ENCODE measurements around the gene CFAP54.
A peak's percentile ranks its signal among the peaks of the same experiment; 100 is the strongest.
"Not testable (repeated sequence)": the region's sequence is repeated elsewhere in the genome, so short reads cannot be mapped to it uniquely, and the experiment has no call there.

The CFAP54 gene

DNA sequence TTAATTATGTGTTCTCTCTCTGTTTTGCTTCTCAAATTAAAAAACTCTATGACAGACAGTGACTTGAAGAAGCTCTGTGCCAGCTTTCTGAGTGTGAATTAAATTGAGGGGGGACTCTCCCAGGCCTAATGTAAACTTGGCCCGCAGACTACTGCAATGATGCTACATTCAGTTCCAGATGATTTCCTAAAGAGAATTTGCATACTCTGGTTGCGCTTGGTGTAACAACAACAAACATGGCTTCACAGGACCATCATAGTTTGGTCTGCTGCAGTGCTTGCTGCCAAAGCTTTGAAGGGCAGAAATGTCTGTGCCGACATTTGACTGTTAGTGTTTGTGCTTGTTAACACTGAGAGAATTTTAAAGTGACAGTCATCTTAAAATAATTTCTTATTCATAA is 25.0 kb downstream of the CFAP54 start:
- DNase-seq, result no peak

DNA sequence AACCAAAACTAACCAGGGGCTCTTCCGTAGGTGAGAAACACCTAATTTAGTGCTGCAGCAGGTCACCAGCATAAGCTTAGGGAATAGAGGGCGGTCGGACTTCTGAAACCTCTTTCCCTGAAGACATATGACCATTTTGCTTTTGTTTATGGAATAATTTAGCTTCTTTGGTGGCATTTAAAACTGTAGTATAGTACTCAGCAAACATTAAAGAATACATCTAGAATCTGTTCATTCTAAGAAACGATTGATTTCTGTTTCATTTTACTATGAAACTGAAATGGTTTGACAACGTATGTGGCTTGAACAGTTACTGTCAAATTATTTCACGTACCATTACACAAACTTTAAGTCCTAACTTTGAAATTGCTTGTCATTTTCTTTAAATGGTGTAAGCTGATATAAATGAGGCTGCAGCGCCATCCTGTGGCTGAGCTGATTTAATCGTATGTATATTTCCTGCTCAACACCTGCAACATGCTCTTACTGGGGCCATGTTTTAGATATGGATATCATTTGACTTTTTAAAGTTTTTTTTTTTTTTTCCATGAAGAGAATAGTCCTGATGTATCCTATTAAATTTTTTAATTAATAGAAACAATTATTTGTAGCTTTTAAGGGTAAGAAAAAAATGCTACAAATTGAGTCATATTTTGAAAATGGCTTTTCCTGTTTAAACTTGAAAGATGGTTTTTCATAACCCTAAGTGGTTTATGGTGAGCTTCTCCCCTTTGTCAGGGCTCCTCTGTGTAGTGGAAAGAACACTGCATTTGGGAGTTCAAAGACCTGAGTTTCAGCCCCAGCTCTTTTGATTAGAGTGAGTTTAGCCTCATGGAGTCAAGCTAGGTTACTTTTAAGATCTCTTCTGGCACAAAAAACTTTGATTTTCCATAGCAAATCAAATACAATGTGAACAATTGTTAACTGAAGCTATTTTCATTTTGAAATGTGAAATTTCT is 27.4 kb downstream of the CFAP54 start:
- DNase-seq, result peak; percentile 88

DNA sequence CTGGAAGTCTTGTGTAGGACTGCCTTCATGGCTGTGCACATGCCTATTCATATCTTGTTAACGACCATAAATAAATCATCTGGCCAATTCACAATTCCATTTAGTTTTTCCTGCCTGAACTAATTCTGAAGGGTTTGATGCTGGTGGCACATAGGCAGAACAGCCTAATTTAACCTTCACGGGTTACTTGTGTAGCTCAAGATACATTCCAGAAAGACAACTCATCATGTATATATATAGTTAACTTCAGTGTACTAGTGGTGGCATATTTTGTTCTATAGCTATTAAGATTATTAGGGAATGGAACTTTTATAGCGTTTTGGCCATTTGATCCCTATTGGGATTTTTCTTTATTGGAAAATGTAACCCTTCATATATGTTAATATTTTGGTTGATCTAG is 31.4 kb downstream of the CFAP54 start:
- DNase-seq, result no peak

DNA sequence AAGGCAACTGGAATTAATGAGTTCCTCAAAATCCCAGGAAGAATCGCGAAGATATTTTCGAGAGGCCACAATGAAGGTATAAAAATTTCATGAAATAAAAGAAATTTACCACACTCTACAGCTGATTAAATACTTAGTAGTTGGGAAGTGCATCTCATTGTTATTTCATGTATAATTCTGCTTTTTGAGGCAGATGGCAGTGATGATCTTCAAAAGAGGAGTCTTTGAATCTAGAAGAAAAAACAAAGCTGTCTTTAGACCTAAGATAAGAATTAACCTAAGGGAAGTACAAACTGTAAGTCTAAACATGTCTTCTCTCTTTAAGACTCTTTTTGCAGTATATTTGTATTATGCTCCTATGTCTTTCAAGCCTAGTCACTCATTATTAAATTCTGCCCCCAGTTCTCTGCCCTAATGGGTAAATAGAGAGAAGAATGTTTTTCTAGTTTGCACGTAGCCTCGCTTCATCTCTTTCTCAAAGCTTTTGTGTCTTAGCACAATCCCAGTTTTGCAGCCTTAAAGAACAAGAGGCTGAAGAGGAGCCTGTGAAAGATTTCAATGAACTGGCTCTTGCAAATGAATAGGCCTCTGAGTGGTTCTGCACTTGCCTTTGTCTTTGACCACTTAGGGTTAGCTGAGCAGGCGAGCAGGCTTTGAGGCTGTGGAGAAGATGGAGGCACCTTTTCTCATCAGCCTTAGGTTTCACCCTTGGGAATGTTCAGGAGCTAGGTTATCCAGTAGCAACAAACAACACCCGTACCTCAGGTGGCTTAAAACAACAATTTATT is 32.7 kb downstream of the CFAP54 start:
- no peak for DNase-seq

DNA sequence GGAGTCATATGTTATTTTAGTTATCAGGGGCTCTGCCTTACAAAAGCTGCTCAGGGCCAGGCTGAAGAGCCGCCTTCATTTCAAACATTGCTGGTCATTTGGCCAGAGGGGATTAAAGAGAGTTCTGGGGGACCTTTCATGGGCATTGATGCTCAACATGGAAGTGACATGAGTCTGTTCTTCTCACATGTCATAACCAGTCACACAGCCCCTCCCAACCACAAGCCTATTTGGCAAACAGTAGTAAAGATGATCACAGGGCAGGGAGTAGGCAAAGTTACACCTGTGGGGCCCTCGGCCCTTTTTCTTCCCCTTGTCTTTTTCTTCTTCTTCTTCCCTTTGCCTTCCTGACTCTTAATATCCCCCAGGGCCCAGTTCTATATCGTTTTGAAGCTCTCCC is 33.3 kb downstream of the CFAP54 start:
- no peak for DNase-seq

DNA sequence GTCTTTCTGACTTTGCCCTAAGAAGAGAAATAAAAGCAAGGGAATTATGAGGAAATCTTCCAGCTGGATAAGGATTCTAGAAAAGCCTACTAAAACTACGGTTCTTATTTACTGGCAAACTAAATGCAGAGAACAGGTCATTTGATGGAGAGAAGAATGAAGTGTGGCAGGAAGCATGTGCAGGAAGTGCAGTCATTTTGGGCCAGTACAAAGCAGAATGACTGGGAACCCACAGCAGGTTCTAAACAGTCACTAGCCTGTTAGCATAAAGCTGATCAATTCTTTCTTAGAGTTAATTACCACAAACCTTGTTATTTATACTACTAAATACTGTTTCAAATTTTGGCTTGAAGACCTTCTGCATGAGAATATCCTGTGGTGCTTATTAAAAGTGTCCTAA is 36.7 kb downstream of the CFAP54 start:
- DNase-seq, result no peak

DNA sequence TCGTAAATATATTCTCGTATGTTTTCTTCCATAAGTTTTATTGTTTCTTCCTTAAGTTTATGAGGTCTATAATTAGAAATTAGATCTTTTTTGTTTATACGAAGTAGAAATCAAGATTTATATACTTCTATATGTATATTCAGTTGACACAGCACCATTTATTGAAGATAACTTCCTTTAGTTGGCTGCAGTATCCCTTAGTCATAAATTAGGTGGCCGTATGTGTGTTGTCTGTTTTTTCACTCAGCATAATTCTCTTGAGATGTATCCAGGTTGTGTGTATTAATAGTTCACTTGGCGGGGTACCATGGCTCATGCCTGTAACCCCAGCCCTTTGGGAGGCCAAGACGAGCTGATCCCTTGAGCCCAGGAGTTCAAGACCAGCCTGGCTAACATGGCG is 40.5 kb downstream of the CFAP54 start:
- DNase-seq, result no peak

DNA sequence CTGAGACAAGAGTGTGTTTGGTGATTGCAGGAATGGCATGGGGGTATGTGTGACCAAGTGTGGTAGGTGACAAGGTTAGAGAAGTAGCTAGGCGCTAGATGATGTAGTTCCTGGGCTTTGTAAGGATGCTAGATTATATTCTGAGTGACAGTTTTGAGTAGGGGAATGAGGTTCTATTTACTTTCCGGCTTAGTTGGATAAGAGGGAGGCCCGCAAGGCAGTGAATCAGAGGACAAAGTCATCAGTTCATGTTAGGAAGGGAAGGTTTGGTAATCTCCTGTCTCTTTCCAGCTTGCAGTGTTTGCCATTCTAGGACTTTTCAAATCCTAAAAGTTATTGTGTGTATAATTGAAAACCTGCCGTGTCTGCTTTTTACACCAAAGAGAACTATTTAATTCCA is 45.0 kb downstream of the CFAP54 start:
- no peak for DNase-seq

DNA sequence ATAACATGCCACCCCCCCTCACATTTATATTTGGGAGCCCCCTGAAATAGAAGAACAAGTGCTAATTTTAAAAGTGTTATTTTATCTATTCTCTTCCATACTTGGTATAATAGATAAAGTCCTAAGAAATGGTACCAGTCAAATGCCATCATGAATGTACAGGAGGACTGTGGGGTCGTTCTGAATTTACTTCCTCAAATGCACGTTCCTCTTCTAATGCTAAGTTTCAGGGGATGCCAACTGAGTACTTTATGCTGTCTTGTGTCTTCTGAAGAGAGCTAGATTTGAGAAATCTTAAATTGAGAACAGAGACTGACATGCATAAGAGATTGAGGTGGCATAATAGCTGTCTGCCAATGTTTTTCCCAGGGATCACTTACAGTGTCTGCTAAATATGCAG is 59.0 kb downstream of the CFAP54 start:
- no peak for DNase-seq

DNA sequence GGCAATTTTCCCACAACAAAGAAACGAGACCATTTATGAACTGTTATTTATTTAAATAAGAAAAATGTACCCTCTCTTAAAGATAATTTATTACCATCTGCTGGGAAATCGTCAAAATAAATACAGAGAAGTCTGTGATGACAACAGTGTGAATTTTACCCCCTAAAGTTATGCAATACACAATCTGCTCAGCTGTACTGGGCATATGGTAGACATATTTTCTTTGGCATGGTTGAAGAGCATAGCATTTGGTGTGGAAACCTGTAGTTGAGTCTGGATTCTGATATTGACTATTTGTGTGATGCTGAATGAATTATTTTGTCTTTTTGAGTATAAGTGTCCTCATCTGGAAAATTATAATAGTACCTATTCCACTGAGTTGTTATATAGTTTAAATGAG is 60.0 kb downstream of the CFAP54 start:
- DNase-seq, result no peak

DNA sequence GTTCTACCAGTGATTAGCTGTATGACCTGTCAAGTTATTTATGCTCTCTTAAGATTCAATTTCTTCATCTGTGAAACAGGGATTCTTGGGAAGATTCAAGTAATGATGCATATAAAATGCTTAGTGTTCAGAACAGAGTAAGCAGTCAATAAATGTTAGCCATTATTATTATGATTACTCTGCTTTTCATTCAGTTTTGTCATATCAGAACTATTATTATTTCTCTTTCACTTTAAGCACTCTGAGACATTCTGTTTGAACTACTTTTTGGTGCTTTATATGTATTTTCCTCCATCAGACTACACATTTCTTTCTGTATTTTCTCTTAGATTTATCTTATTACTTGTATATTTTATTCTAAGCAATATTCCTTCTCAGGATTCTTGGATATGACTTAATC is 81.2 kb downstream of the CFAP54 start:
- DNase-seq, result no peak

DNA sequence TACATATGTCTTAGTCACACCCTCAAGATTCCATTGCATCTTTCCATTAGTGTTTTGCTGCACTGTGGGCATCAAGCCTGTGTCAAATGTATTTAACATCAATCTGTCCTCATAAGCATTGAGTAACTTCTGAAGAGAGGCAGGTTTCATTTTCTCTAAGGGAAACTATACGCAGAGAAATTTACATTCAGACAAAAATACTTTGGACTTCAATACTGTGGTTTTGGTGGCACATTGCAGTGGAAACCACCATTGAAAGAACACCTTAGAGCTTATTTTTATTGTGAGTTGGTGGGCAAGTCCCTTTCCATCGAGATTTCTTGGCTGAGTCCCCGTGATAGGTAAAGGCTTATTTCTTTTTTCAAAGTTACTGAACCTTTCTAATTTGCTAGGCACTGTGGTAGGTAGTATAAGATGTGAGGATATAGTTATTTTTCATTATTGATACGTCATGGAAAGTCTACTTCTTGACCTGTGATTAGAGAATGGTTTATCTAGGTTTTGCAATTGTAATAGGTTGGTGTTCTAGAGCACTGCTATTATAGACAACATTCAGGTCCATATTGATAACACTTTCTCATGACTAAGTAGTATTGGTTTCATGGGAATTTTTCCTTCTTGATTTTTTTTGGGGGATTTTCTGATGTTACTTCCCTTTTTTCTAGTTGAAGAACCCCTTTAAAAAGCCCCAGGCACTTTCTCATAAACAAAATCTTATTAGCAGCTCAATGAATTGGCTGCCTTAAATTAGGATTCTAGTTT is 81.9 kb downstream of the CFAP54 start:
- DNase-seq, result no peak

DNA sequence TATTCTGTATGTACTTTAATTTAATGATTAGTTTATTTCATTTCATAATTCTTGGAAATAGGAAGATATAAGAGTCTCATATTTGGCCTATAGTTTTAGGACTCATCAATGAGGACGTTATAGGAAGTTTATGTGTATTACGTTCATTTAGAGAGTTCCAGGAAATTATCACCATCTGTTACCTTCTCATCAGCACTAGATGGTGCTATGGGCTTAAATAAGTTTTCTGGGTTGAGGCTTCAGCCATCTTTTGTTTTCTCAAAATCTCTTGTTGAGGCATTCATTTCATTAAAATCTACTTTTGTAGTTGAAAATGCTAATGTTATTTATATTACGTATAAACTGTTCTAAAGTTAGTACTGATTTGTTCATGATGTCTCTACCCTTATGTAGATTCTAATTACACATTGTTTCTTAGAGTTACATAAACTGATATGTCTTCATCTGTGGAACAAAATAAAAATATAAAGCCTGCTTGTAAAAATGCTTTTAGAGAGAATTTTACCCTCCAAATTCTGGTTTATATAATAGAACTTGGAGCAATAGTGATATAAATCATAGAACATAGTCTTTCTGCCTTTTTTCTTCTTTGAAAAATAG is 89.2 kb downstream of the CFAP54 start:
- DNase-seq, result no peak

DNA sequence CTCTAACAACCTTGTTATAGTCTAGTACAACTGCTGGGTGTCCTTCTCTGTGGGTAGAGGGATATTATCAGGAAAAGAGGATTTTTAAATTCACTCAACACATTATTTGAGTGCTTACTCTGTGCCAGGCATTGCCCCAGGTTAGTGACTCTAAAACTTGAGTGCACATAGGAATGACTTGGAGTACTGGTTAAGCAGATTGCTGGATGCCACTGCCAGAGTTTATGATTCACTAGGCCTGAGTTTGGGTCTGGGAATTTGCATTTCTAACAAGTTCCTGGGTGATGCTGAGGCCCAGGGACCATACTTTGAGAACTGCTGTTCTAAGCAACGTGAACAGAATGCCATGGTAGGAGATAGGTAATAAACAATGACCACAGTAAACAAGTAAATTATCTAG is 96.6 kb downstream of the CFAP54 start:
- no peak for DNase-seq

DNA sequence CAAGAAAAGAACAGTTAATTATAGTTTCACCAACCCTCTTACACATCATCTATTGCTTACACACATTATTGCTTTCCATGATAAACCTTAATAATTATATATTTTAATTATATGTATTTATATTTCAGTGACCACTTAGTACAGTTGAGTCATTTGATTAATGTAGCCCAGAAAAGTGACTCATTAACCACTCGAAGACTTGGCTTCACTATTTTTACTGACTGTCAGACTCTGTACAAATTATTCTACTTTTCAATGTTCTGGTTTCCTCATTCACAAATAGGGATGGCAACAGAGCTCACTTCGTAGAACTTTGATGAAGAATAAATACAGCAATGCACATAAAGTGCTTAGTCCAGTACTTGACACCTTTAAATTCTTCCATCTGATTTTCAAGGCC is 98.3 kb downstream of the CFAP54 start:
- no peak for DNase-seq

DNA sequence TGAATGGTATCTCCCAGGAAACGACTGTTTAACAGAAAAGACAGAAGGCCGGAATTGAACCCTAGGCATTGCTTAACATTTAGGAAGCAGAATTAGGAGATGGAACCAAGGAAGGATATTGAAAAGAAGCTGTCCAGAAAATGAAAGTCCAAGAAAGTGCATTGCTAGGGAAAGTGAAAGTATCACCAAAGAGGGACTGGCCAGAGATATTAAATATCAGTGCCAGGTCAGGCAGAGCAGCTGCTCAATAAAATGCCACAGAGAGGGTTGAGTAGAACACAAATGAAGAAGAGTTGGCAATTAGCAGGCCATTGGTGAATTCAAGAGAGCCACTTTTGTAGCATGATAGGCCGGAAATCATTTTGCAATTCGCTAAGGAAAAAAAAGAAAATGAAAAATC is 101.6 kb downstream of the CFAP54 start:
- no peak for DNase-seq

DNA sequence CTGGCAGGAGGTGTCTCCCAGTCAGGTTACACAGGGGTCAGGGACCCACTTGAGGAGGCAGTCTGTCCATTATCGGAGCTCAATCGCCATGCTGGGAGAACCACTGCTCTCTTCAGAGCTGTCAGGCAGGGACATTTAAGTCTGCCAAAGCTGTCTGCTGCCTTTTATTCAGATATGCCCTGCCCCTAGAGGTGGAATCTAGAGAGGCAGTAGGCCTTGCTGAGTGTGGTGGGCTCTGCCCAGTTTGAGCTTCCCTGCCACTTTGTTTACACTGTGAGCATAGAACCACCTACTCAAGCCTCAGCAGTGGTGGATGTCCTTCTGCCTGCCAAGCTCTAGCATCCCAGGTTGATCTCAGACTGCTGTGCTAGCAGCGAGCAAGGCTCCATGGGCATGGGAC is 115.0 kb downstream of the CFAP54 start:
- not testable (repeated sequence) for DNase-seq

DNA sequence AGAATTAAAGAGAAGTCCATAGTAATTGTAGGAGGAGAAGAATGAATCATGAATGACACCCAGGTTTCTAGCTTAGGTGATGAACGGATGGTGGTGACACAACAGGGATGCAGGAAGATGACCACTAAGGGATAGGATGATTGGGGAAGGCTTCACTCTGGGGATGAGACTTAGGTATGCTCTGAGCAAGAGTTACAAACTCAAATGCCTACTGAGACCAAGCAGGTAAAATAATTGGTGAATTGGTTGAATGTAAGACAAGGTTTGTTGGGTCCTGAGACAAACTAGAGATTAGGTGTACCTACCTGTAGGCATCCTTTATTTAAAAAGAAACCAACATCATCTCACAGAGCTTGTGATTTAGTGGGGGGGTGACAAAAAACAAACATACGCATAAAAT is 116.3 kb downstream of the CFAP54 start:
- DNase-seq, result no peak

DNA sequence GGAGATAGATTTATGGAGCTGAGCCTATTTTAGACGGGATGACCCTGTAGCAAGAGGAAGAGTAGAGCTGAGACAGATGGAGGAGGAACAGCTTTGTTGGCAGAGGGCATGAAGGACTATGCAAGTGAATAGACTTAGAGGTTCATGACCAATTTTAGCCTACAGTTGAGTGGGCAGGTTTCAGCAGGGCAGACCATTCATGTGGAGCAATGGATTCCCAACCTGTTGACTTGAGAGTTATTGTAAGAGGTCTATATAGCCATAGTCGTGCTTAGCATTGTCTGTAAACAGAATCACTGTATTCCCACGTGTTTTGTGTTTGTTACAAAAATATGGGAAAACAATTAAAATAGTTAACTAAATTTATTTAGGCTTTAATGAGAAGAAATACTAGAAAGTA is 116.8 kb downstream of the CFAP54 start:
- no peak for DNase-seq

DNA sequence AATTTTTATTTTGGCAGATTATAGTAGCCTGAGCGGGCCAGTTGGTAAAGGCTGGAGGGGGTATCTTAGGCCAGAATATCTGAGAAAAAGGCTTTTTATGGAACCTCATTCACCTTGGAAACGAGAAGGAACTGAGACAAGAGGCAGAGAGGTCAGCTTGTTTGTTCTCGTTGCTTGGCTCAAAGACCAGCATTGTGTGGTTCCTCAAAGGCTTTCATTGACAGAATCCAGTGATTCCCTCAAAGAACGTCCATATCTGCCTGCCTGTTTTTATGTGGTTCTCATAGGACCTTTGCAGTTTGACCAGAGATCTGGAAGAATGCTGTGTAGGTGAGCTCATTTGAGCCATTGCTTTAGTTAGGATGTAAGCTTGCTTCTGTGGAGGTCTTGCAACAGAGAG is 117.3 kb downstream of the CFAP54 start:
- DNase-seq, result no peak

DNA sequence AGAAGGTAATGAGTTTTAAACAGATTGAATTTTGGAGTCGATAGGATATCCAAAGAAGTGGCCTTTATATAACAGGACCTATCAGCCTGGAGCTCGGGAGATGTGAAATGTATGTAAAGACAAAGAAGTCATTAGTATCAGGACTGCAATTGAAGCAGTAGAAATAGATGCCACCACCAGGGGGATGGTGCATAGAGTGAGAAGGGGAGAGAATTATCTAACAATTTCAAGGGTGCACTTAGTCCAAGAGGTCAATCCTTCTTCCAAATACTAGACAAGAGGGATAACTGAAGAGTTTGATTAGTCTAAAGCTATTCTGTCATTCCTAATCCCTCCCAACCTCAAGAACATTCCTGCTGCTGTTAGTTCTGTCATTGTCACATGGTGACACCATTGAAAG is 127.8 kb downstream of the CFAP54 start:
- no peak for DNase-seq

DNA sequence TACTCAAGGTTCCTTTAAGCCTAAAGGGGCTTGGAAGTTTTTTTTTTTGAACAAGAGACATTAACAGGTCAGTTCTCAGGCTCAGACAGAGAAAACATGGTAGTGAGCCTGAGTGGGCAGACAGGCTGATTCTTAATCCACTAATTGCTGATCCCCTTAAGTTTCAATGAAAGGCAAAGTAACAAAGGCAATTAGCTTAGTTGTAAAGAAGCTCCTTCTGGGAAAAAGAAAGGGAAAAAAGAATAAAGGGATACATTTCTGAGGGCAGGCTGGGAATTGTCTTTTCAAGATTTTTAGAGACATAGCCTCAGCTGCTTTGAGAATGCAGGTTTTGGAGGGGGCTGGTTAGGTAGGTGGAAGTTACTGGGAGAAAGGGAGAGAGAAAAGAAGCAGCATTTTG is 133.8 kb downstream of the CFAP54 start:
- no peak for DNase-seq

DNA sequence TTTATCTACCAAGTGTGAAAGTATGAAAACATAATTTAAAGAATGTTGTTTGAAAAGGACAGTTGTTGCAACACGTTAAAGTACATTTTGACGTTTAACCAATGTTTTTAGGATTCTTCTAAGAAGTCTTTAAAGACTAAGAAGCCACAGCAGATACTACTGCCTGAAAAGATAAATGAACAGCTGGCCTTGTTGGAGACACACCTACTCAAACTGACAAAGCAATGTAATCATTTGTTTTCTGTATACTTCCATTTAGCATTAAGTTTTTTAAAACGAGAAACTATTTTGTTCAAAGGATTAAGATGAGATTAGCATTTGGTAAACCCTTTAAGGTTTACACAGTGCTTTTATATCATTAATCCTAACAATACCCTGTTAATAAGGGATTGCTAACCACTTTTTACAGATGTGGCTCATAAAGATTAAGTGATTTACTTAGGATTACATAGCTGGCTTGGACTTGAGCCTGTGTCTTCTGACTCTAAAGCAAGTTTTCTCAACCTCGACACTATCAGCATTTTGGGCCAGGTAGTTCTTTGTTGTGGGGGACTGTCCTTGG is 134.4 kb downstream of the CFAP54 start:
- no peak for DNase-seq

All from activated gamma-delta T cell treated with Interleukin-2 at 50 U/mL for 16 hours (primary cell).